Epithelial cell of proximal tubule (primary cell): ENCODE measurements around the gene TMEM125. TPM values are rescaled to one million over a fixed set of nuclear protein-coding genes. Genes with fewer than 3 reads are reported as not detected.

ENCODE experiments used
- DNase-seq: peaks from one replicate; pipeline ENCODE4 v3.0.0-alpha.2; 2011; ENCODE audit warnings: low read depth
- H3K4me3 ChIP-seq: 2 replicates; pipeline ENCODE4 v1.5.1; 2011; ENCODE audit warnings: low read depth, mild to moderate bottlenecking, low read length
- total RNA-seq: library from RNA; depleted of rRNA; stranded (reverse); fragments of >200 nt; gene quantifications from 2 replicates; pipeline ENCODE4 v1.2.3, GENCODE V29; 2015
- TF ChIP-seq, protein P1 (sequence below): conservative IDR thresholded peaks from 2 replicates; pipeline ENCODE4 v1.5.1; 2012; ENCODE audit warnings: low read depth, mild to moderate bottlenecking, low read length

Gene TMEM125
- total RNA-seq, 1 donor from 2014 or later, result 7.0 TPM

DNA sequence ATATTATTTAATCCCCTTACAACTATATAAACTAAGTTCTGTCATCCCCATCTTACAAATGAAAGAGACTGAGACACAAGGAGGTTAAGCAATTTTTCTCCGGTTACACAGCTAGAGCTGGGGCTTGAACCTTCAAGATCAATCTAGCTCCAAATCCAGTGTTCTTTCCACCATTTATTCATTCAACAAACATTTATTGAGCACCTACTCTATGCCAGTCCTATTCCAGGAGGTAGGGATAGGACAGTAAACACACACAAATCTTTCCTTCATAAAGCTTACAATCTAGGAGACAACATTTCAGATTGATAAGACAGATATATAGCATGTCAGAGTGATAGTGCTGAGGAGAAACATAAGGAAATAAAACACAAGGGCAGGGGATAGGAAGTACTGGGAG is 2.9 kb upstream of the TMEM125 start:
- H3K4me3 ChIP-seq, result no peak overlapping the region
- TF ChIP-seq, protein P1, sequence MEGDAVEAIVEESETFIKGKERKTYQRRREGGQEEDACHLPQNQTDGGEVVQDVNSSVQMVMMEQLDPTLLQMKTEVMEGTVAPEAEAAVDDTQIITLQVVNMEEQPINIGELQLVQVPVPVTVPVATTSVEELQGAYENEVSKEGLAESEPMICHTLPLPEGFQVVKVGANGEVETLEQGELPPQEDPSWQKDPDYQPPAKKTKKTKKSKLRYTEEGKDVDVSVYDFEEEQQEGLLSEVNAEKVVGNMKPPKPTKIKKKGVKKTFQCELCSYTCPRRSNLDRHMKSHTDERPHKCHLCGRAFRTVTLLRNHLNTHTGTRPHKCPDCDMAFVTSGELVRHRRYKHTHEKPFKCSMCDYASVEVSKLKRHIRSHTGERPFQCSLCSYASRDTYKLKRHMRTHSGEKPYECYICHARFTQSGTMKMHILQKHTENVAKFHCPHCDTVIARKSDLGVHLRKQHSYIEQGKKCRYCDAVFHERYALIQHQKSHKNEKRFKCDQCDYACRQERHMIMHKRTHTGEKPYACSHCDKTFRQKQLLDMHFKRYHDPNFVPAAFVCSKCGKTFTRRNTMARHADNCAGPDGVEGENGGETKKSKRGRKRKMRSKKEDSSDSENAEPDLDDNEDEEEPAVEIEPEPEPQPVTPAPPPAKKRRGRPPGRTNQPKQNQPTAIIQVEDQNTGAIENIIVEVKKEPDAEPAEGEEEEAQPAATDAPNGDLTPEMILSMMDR, result no peak
- DNase-seq, result no peak

DNA sequence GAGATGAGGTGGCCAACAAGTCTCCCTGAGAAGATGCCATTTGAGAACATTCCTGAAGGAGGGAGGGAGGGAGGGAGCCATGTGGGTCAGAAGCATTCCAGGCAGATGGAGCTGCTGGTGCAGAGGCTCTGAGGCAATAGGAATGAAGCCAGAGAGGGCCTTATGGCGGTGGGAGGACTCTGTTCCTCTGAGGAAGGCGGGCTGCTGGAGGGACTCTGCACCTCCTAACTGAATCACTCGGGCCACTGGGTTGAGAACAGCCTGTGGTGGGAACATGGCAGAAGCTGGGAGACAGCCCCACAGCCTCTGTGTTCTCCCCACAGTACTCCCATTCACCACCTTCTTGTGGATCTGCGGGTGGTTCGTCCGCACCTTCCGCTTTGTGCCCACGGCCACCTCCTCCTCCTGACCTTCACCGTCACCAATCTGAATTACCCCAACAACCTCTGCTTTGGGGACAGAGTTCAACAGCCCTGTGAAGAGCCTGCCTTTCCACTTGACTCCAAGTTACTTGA is 2.4 kb upstream of the TMEM125 start:
- TF ChIP-seq, protein P1, result no peak
- no peak overlapping the region for H3K4me3 ChIP-seq
- DNase-seq, result no peak

DNA sequence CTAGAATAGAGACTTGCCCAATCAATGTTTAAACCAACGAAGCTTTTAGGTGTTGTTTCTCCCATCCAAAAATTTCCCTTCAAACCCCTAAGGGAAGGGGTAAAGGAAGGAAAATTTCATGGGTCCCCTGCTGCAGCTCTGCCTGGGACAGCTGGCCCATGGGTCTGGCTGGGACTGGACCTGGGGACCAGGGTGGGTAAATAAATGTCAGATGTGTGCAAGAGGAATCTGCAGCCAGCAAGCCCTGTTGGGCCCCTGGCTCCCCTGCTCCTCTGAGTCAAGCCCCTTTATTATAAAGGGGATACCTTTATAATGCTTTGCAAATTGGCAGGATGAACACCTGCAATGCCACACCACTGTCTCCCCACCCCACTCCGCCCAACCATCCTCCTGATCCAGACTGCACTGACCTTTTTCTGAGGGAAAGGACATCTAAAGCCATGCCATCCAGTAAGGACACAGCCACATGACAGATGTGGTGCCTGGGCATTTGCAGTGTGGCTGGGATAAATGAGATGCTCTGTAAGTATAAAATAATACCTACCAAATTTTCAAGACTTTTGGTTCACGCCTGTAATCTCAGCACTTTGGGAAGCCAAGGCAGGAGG is 1.9 kb upstream of the TMEM125 start:
- H3K4me3 ChIP-seq, result no peak overlapping the region
- TF ChIP-seq, protein P1, result no peak

DNA sequence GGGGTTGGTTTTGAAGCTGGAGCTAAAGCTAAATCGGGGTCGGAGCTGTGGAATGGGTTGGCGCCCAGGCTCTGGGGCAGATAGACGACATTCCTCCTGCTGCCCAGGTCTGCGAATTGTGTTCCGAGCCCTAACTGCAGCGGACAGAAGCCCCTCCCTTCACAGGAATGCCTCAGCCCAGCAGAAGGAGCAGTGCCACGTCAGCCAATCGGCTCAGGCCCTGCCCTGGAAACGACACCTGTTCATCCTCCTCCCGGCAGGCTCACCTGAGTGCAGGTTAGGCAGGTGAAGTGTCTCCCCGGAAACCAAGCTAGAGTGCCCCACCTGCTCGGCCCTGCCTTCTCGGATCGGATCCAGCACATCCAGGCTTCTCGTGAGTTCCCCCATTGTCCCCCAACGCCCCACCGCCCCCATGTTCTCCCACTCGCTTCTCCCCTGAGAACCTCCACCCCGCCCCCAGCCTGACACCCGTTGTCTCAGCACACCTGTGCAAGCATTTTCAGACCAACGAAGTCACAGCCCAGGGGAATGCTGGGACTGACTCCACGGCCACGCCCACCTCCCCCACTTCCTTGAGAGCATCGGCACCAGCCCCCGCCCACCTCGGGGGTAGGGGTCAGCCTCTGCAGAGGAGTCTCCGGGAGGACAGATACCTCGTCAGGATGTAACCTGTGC is 775 bp downstream of the TMEM125 start:
- no peak for DNase-seq
- TF ChIP-seq, protein P1, result no peak
- peak overlapping the region; percentile 12 for H3K4me3 ChIP-seq

More for the DNA sequence above, 1.9 kb upstream of the TMEM125 start:
- no peak for DNase-seq

DNA sequence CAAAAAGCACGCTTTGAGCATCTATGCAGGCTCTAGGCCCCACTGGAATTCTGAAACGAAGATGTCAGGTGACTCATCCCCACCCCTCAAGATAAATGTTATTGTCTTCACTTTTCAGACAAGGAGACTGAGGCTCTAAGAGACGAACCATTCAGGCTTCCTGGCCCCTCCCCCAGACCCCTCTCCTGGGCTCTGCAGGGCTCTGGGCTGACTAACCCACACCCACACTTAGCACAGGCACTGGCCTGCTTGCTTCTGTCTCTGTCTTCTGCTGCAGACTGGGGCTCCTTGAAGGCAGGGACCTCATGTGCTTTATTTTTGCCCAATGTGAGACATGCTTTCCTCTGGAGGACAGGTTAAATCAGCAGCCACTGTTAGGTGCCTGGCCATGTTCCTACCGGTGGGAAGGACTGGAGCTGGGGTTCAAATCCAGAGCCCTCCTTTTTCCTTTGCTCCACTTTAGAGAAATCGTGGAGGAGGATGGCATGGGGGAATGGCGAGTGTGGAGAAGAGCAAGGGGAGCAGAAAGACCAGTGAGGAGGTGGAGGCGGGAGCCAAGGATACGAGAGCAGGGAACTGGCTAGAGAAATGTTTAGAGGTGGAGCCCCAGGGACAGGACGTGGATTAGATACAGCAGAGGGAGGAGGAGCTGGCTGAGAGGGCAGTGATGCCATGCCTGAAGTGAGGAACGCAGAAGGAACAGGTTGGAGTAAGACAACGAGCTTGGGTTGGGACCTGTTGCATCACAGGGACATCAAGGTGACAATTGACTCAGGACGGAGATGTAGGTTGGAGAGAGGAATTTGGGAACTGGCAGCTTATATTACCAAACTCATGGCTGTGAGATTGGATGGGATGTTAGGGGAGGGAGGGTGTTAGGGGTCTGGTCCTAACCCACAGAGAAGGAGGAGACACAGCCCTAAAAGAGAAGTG is 1.7 kb downstream of the TMEM125 start:
- TF ChIP-seq, protein P1, result no peak
- no peak overlapping the region for H3K4me3 ChIP-seq
- DNase-seq, result no peak

DNA sequence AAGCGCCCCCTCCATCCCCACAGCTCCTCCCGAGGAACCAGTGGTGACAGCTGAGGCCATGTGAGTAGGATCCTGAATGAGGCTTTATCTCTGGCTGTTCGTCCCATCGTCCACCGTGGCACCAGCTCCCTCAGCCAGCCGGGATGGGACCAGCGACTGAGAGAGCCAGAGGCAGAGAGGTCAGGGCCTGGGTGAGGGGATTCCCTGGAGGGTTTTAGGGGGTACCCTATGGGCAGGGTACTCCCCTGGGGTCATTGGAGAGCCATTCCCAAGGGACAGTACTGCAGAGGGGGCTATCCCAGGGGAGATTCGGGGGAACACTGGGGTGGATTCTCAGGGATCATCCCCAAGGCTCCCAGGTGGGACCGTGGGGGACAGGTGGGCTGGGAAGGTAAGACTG is 2.4 kb downstream of the TMEM125 start:
- TF ChIP-seq, protein P1, result no peak
- no peak for DNase-seq

More for the DNA sequence above, 2.4 kb downstream of the TMEM125 start:
- H3K4me3 ChIP-seq, result no peak overlapping the region
